ENCODE results near the gene ARCN1. TPM values are rescaled to one million over a fixed set of nuclear protein-coding genes. Genes with fewer than 3 reads are reported as not detected.

Gene ARCN1
- total and polyA plus RNA-seq, 8 donors, result 22.0 to 115 (median 60.1) TPM

- peak overlapping the region in 4 of 5 donors; percentile 71 to 98 (median 88) for H3K27ac ChIP-seq
- H3K4me1 ChIP-seq, result peaks cover 39 to 57% (median 53%) of the 10 kb centered on the region in 4 donors
- TF ChIP-seq POLR2AphosphoS5 (IDR thresholded peaks at IDR 0.05) (no peak), POLR2A (IDR thresholded peaks at IDR 0.05) (no peak), CTCF (IDR thresholded peaks at IDR 0.05) (no peak)
- WGBS, 5 donors, result 36 to 68% (median 52%) methylated on average over 3 of the region's 3 CpGs
- peaks cover 0 to 23% (median 20%) of the 10 kb centered on the region in 3 donors for H3K27me3 ChIP-seq
- no peak overlapping the region for H3K4me3 ChIP-seq
- no peaks in the 10 kb centered on the region for H3K9me3 ChIP-seq
- H3K36me3 ChIP-seq, result peaks cover 28 to 42% (median 38%) of the 10 kb centered on the region in 4 donors
- peak in 1 of 2 donors; percentile 4 for DNase-seq
- intact Hi-C loops (cut with DNase I; ENCODE audit: low total_unique reads), result no loop called here
These were observed 32.4 kb downstream of the ARCN1 start for GRCh38 chr11:118604566-118604965.

- peaks cover 21 to 34% (median 31%) of the 10 kb centered on the region in 4 donors for H3K36me3 ChIP-seq
- peak; percentile 45 to 94 for DNase-seq
- H3K27ac ChIP-seq, result peak overlapping the region; percentile 51 to 98 (median 85)
- H3K4me3 ChIP-seq, result no peak overlapping the region
- 25 to 53% (median 49%) methylated on average over 10 of the region's 10 CpGs for WGBS, 5 donors
- peaks cover 0 to 30% (median 28%) of the 10 kb centered on the region in 3 donors for H3K27me3 ChIP-seq
- TF ChIP-seq POLR2AphosphoS5 (IDR thresholded peaks at IDR 0.05), result peak; percentile 86 to 97 (median 90)
- TF ChIP-seq CTCF (IDR thresholded peaks at IDR 0.05), result no peak
- TF ChIP-seq POLR2A (IDR thresholded peaks at IDR 0.05), result no peak
- TF ChIP-seq EP300 (IDR thresholded peaks at IDR 0.05), result peak; percentile 60
- intact Hi-C loops (cut with DNase I; ENCODE audit: low total_unique reads), result loop anchor here (5.0 kb wide), 1 partner anchor 52 kb away; no protein-coding TSS in a partner anchor
- H3K4me1 ChIP-seq, result peaks cover 46 to 65% (median 60%) of the 10 kb centered on the region in 4 donors
- H3K9me3 ChIP-seq, result no peaks in the 10 kb centered on the region
These were observed 33.1 kb downstream of the ARCN1 start for GRCh38 chr11:118605116-118605867.

- peak; percentile 22 to 52 for DNase-seq
- intact Hi-C loops (cut with DNase I; ENCODE audit: low total_unique reads), result loop anchor here (5.0 kb wide), 1 partner anchor 51 kb away; no protein-coding TSS in a partner anchor
- Histone ChIP-seq H3K27ac (peak overlapping the region; percentile 26 to 98 (median 85)), H3K27me3 (peaks cover 0 to 40% (median 34%) of the 10 kb centered on the region in 3 donors), H3K4me3 (no peak overlapping the region), H3K9me3 (no peaks in the 10 kb centered on the region), H3K36me3 (peaks cover 11 to 24% (median 21%) of the 10 kb centered on the region in 4 donors), H3K4me1 (peaks cover 56 to 75% (median 70%) of the 10 kb centered on the region in 4 donors)
- TF ChIP-seq POLR2AphosphoS5 (IDR thresholded peaks at IDR 0.05), result no peak
- TF ChIP-seq CTCF (IDR thresholded peaks at IDR 0.05), result no peak
- TF ChIP-seq POLR2A (IDR thresholded peaks at IDR 0.05), result no peak
- no peak for TF ChIP-seq EP300 (IDR thresholded peaks at IDR 0.05)
- WGBS, 5 donors, result 61 to 69% (median 67%) methylated on average over 7 of the region's 7 CpGs
These were observed 34.1 kb downstream of the ARCN1 start for GRCh38 chr11:118606157-118606843.

- H3K4me1 ChIP-seq, result peaks cover 58 to 80% (median 73%) of the 10 kb centered on the region in 4 donors
- intact Hi-C loops (cut with DNase I; ENCODE audit: low total_unique reads), result loop anchor here (5.0 kb wide), 1 partner anchor 50 kb away; no protein-coding TSS in a partner anchor
These were observed 34.6 kb downstream of the ARCN1 start for GRCh38 chr11:118606844-118607228.

More at GRCh38 chr11:118606844-118607228, 34.6 kb downstream of the ARCN1 start:
- 64 to 73% (median 68%) methylated on average over 7 of the region's 7 CpGs for WGBS, 5 donors
- TF ChIP-seq EP300 (IDR thresholded peaks at IDR 0.05), result no peak
- no peak for TF ChIP-seq CTCF (IDR thresholded peaks at IDR 0.05)
- TF ChIP-seq POLR2AphosphoS5 (IDR thresholded peaks at IDR 0.05), result no peak
- TF ChIP-seq POLR2A (IDR thresholded peaks at IDR 0.05), result no peak
- Histone ChIP-seq H3K36me3 (peaks cover 6 to 19% (median 15%) of the 10 kb centered on the region in 4 donors), H3K4me3 (no peak overlapping the region), H3K27me3 (peaks cover 0 to 42% (median 34%) of the 10 kb centered on the region in 3 donors), H3K27ac (peak overlapping the region; percentile 25 to 98 (median 91)), H3K9me3 (no peaks in the 10 kb centered on the region)
- peak; percentile 1 to 35 for DNase-seq
